T-helper 2 cell treated with Interferon-gamma antibody and Interleukin-4, amounts not matched to agents 100 ng/mL and 5 ng/mL, for 36 hours (primary cell): ENCODE data around the gene SLC22A23. TPM values are rescaled to one million over a fixed set of nuclear protein-coding genes. Genes with fewer than 3 reads are reported as not detected.

Experiments used
- intact Hi-C: fragments of 100-400 bp; cut with micrococcal nuclease; formaldehyde crosslinking; loops from one replicate; pipeline ENCODE4 v1.15.1; 2023
- total RNA-seq: library from RNA; stranded (reverse); gene quantifications from 2 replicates; pipeline ENCODE4 v1.2.3, GENCODE V29; 2022

Gene SLC22A23, protein sequence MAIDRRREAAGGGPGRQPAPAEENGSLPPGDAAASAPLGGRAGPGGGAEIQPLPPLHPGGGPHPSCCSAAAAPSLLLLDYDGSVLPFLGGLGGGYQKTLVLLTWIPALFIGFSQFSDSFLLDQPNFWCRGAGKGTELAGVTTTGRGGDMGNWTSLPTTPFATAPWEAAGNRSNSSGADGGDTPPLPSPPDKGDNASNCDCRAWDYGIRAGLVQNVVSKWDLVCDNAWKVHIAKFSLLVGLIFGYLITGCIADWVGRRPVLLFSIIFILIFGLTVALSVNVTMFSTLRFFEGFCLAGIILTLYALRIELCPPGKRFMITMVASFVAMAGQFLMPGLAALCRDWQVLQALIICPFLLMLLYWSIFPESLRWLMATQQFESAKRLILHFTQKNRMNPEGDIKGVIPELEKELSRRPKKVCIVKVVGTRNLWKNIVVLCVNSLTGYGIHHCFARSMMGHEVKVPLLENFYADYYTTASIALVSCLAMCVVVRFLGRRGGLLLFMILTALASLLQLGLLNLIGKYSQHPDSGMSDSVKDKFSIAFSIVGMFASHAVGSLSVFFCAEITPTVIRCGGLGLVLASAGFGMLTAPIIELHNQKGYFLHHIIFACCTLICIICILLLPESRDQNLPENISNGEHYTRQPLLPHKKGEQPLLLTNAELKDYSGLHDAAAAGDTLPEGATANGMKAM
- 0.27 and 0.32 TPM in 2 replicates for total RNA-seq

DNA sequence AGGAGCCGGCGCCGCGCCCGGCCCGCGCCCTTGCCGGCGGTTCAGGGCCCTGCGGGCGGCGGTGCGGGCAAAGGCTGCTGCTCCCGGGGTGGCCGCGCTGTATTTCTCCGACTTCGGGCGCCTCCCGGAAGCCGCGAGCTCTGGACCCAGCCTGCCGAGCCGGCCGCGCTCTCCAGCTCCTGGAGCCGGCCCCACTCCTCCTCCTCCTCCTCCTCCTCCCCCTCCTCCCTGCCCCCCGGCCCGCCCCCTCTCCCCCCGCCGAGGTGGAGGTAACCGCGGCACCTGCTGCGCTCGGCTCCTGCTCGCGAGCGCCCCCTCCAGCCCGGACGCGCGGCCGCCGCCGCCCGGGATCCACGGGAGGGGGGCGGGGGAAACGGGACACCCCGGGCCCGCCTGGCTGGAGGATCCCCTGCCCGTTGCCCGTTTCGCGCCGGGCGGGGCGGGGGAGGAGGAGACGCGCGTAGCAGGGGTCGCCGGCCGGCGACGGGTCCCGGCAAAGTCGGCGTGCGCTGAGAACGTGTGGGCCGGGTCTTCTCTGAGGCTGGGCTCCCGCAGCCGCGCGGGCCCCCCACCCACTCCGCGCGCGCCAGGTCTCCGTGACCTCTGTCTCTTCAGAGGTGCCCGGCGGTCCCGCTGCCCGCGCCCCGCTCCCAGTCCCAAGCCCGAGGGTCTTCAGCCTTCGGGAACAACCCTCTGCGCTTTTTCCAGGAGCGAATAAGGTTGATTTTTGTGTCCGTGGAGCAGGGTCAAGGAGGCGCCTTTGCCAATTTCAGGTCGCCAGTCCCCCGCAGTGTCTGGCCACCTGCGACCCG is at the start of gene SLC22A23:
TSS of gene SLC22A23 (minus strand) at position 153 of the 812 bp plus-strand sequence. CDS start 491 bp downstream, outside the sequence.
- intact Hi-C loops: no loop called here

DNA sequence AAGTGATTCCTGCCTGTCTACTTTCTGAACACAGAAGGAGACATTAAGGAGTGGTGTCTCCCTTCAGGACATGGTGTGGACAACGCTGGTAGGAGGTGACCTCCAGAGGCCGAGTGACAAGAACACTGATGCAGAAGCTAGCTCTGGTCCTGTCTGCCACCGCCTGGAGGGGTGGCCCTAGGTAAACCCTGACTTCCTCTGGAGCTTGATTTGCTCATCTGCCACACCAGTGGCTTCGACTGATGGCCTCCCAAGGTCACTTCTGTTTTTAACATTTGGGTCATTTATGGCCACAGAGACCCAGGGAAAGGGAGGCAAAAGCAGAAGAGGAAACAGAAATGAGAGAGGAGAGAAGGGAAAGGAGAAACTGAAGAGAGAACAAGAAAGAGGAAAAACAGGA is 49.4 kb upstream of the SLC22A23 start:
- intact Hi-C loops: no loop called here

DNA sequence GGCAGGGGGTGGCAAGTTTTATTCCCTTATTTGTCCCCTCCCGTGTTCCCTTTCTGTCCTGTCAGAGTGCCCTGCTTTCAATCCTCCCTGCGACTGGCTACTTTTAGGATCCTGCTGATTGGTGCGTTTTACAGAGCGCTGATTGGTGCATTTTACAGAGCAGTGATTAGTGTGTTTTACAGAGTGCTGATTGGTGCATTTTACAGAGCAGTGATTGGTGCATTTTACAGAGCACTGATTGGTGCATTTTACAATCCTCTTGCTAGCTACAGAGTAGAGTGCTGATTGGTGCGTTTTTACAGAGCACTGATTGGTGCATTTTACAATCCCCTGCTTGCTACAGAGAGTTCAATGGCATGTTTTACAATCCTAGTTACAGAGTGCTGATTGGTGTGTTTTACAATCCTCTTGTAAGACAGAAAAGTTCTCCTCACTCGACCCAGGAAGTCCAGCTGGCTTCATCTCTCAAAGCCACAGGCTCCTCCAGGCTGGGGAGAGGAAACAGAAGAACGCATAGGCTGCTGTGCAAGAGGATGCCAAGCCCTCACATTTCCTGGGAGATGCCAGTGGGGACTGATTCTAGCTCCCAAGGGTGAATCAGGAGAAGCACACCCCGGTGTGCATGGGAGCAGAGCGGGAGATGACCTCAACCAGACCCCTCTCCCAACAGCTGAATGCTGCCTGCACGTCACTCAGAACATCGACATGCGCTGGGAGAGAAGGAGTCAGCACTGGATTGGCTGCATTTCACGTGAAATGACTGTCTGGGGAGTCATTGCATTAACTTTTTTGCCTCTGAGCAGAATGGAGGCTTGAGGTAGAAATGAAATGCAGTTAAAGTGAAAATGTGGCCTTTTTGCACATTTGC is 48.3 kb upstream of the SLC22A23 start:
- intact Hi-C loops: no loop called here

DNA sequence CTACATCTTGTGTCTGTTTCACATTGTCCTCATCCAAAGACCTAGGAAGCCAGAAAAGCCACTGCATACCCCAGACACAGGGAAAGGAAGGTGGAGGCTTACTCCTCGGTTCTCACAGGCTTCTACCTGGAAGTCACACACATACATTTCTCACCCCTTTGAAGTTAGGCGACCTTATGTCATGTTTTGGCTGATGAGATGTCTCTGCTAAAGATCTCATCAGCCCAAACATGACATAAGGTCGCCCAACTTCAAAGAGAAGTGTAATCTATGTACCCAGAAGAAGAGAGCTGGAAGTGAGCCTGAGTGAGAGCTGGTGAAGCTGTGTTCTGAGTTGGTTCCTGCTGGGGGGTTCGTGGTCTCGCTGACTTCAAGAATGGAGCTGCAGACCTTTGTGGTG is 47.5 kb upstream of the SLC22A23 start:
- intact Hi-C loops: no loop called here

DNA sequence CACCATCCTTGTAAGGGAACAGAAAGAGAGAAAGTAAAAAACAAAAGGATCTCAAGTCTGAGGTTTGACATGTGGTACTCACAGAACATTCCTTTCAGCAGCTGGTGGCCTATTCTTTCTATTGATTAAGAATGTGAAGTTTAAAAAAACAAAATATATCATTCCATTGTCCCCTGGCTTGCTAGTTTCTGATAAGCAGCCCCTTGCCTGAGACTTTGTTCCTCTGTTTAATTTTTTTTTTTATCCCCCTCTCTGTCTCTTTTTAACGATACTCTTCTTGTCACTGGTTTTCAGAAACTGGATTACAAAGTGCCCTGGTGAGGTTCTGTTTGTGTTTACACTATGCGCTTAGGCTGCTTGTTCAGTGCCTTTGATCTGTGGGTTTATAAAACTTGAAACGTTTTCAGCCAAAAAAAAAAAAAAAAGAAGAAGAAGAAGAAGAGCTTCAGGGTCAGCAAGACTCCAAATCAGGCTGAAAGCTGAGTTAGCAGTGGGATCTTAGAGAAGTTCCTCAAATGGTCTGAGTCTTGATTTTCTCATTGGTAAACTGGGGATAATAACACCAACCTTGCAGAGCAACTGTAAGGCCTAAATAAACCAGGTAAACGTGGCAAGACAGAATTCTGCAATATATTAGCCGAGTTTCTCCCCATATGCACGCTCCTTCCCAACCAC is 45.1 kb upstream of the SLC22A23 start:
- intact Hi-C loops: no loop called here

DNA sequence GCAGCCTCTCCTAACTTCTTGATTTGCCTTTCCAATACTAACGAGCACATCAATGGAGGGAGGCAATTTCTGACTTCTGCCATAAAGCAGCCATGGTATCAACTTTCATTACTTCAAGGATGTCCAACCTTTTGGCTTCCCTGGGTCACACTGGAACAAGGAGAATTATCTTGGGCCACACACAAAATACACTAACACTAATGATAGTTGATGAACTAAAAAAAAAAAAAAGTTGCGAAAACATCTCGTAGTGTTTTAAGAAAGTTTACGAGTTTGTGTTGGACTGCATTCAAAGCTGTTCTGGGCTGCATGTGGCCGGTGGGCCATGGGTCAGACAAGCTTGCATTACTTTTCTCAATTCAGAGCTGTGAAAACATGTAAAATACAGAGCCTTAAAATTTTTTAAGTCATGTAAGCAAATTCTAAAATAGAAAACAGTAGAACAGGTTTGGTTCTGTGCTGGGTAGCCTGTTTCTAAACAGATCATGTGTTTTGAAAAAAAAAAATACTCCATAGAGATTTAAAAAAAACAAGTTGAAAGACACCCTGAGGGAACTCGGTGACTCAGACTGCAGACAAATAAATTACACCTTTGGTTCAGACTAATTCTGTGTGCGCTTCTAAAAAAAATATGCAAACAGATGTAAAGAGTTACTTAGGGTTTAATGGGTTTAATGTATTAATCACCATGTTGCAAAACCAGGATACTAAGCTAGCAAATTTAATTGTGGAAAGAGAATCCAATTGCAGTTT is 43.6 kb upstream of the SLC22A23 start:
- intact Hi-C loops: no loop called here

DNA sequence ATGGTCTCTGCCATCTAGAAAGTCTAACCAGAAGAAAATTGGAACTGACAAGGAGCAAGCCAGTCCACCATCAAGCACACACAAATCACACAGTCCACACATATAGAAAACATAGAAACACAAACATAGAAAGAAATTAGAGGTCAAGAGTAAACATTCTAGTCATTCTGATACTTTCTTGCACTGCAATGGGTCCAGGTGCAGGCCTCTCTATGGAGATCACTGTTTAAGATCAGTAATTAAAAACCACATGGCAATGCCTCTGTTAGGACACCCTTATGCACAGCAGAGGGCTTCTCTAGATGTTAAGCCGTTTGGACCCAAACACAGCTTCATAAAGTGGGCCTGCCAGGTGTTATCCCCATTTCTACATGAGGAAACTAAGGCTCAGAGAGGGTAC is 42.8 kb upstream of the SLC22A23 start:
- intact Hi-C loops: no loop called here

DNA sequence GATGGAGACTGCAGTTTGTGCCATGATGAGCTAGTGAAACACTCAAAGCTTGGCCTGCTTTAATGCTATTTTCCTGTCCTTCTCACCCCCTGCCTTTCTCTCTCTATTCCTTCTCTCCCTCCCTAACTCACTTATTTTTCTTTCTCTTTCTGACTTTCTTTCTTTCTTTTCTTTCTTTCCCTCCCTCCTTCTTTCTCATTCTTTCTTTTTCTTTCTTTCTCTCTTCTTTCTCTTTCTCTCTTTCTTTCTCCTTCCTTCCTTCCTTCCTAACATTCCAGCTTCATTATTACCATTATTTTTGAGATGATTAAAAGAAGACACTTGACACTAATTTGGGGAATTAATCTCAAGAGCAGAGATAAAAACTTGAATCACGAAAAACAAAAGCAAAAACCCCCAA is 39.5 kb upstream of the SLC22A23 start:
- intact Hi-C loops: no loop called here

DNA sequence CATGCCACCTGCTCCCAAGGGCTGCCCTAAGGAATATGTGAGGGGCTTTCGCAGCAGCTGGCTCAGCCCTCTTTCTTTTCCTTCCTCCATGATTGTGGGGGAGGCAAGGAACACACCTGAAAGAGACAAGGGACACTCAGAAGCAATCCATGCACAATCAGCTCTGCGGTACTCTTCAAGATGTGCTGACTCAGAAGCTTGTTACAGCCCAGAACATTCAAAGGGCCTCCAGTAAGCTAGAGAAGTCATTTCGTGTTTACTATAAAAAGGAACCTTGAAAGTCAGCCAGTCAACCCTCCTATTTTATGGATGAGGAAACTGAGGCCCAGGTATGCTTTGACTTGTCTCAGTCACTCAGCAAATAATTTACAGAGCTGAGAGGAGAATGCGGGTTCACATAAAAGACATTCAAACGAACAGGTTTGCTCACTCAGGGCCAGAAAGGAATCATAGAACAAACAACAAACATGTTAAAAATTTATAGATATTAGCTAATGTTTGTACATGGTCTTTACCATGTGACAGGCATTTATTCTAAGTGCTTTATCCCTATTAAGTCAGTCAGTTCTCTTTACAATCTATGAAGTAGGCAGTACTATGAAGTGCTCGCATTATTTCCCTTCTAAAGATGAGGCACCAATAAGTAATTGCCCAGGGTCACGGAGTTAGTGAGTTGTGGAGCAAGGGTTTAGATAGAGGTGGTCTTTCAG is 37.7 kb upstream of the SLC22A23 start:
- intact Hi-C loops: no loop called here

DNA sequence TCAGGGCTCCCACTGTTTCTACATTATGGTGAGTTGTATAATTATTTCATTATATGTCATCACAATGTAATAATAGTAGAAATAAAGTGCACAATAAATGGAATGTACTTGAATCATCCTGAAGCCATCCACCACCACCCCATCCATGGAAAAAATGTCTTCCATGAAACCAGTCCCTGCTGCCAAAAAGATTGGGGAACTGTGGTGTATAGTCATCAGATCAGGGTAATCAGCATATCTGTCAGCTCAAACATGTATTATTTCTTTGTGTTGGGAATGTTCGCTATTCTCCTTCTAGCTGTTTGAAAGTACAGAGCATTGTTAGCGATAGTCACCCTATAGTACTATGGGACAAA is 33.8 kb upstream of the SLC22A23 start:
- intact Hi-C loops: no loop called here

DNA sequence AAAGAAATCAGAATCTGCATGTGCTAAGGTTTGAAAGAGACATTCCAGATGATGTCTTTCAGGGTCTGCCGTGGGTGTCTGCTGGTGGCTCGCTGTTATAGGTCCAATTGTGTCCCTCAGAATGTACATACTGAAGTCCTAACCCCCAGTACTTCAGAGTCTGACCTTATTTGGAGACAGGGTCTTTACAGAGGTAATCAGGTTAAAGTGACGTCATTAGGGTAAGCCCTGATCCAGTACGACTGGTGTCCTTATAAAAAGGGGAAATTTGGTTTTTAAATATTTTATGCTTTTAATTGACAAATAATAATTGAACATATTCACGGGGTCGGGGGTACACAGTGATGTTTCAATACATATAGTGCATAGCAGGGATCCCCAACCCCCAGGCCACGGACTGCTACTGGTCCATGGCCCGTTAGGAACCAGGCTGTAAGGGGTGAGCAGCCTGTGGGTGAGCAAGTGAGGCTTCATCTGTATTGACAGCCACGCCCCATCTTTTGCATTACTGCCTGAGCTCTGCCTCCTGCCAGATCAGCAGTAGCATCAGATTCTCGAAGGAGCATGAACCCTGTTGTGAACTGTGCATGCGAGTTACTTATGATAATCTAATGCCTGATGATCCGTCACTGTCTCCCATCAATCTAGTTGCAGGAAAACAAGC is 33.2 kb upstream of the SLC22A23 start:
- intact Hi-C loops: no loop called here

DNA sequence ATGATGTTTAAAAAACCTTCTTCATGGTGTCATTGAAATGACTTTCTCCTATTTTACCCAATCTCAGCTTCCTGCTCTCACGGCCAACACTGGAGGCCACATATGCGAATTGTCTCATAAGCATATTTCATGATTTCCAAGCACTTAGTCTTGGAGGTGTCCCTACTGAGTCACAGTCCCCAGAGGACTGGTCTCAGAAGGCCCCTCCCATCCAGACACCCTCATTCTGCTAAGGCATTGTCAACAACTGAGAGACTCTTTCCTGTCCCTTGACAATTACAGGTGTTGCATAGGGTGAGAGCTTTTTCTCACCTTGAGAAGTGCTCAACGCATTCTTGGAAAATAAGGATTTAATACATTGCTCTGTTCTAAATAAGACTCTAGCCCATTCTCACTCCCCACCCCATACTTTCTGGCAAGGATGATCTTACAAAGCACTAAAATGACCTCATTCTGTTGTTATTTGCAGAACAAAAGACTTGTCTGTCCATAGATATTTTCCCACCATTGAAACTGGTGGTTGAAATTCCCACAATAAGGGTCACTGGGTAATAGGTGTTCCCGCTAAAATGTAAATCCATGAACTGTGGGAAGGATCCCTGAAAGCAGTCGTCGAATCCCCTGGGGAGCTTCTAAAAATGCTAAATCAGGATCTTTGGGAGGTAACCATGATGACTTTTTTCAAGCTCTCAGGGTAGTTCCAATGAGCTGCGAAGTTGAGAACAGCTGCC is 32.3 kb upstream of the SLC22A23 start:
- intact Hi-C loops: no loop called here

DNA sequence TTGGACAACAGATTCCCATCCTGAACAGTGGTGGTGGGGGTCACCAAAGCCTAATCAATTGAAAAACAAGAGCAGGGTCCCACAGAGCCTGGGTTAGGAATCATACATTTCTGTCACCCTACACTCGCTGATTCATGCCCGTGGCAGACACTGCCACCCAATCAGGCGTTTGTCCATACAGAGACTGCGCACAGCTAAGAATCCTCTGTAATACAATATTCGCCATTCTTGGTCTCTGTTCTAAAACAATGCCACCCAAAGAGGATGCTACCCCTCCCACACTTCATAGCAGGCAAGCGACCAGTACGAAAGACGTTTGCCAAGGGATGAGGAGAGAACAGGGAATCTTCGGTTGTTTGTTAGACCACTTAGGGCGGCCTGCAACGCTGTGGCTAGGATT is 28.1 kb upstream of the SLC22A23 start:
- intact Hi-C loops: no loop called here

DNA sequence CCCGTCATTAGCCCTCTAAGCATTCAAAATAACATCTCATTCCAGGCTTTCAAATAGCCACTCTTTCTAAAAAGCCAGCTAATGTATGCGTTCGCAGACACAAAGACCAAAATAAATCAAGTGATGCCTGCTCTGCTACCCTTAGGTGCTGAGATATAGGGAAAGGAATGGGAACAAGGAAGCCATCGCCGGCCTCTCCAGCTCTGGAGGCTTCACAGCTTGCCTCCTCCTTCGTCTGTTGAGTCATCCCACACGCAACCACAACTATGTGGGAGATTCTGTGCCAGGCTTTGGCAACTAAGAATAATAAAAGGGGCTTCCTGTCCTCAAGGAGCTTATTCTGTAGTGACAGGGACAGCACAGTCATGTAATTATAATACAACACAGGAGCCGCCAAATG is 27.3 kb upstream of the SLC22A23 start:
- intact Hi-C loops: no loop called here

DNA sequence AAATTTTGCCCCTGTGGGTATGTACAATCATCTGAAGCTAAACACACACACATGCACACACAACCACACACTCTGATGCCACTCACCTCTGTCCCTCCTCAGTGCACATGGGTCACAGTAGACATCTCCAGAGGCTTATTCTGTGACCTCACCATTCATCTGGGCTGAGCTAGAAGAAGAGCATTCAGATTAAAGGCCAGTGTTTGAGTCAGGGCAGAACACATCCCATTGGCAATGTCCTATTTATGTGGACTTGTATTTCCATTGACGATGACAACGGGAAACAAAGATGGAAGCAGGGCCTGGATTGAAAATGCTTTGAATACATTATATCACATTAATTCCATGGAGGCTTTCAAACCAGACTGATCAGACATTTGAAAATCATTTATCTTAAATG is 26.8 kb upstream of the SLC22A23 start:
- intact Hi-C loops: no loop called here

DNA sequence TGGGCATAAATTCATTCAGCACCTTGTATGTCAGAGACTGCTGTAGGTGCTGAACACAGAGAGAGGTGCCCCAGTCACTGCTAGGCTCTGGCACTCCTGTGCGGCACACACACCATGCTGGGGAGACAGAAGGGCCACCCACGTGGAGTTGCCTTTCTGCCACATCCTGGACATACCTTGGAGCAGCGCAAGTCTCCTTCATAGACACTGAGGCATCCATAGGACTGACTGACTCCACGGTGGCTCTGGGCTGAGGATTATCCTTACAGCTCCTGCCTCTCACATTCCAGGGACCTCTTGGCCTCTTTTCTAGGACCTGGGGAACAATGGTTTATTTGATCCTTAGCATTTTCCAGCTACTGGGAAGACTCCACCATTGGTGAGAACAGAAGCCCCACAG is 26.0 kb upstream of the SLC22A23 start:
- intact Hi-C loops: no loop called here

DNA sequence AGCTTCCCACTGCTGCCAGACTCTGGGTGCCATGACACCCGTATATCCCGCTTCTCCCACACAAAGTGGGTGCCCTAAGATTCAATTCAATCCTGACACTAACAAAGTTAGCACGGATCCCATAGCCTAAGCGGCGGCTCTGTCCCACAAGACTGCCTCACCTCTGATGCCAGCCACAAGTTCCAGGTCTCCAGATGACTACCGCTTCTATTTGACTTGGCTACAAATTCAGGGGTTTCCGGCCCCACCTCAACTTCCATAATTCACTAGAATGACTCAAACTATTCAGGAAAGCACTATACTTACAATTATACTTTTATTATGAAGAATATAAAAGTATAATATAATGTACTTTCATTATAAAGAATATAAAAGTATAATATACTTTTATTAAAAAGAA is 24.8 kb upstream of the SLC22A23 start:
- intact Hi-C loops: no loop called here

DNA sequence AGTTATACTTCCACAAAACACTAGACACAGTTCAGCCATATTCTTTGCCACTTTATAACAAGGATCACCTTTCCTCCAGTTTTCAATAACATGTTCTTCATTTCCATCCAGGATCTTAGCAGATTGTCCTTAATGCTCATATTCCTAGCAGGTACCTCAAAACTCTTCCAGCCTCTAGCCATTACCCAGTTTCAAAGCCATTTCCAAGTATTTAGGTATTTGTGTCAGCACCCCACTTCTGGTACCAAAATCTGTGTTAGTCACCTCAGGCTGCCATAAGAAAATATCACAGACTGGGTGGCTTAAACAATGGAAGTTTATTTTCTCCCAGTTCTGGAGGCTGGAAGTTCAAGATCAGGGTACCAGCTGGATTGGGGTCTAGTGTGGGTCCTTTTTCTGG is 23.2 kb upstream of the SLC22A23 start:
- intact Hi-C loops: no loop called here
